BE2C (cell line): ENCODE measurements around the gene RSKR.

ENCODE experiments used
- DNase-seq: peaks from one replicate; pipeline ENCODE4 v3.0.0-alpha.2; 2020
- H3K27me3 ChIP-seq: fragments of 250-450 bp; sonication (Bioruptor Pico); 2 replicates; pipeline ENCODE4 v1.5.1; 2020; ENCODE audit warnings: mild to moderate bottlenecking
- H3K36me3 ChIP-seq: fragments of 250-450 bp; sonication (Bioruptor Pico); 2 replicates; pipeline ENCODE4 v1.5.1; 2020; ENCODE audit warnings: mild to moderate bottlenecking
- H3K4me1 ChIP-seq: fragments of 250-450 bp; sonication (Bioruptor Pico); 2 replicates; pipeline ENCODE4 v1.5.1; 2020
- H3K4me3 ChIP-seq: 2 replicates; pipeline ENCODE4 v1.5.1; 2011; ENCODE audit warnings: low read depth, low read length
- H3K9me3 ChIP-seq: fragments of 250-450 bp; sonication (Bioruptor Pico); 2 replicates; pipeline ENCODE4 v1.5.1; 2020
- CTCF ChIP-seq: IDR thresholded peaks from 2 replicates; pipeline ENCODE4 v1.5.1; 2012; ENCODE audit warnings: mild to moderate bottlenecking, low read depth, low read length

Gene RSKR

GRCh38 chr17:28643983-28644786 is 30.2 kb upstream of the RSKR start:
- TF ChIP-seq CTCF: peak; percentile 53
- DNase-seq: peak; percentile 29
- Histone ChIP-seq H3K4me1 (no peaks in the 10 kb centered on the region), H3K27me3 (no peaks in the 10 kb centered on the region), H3K36me3 (peaks cover 29% of the 10 kb centered on the region), H3K4me3 (peak overlapping the region; percentile 68), H3K9me3 (no peaks in the 10 kb centered on the region)

- no peaks in the 10 kb centered on the region for H3K27me3 ChIP-seq
- no peaks in the 10 kb centered on the region for H3K9me3 ChIP-seq
- H3K36me3 ChIP-seq: peaks cover 43% of the 10 kb centered on the region
- DNase-seq: no peak
- H3K4me3 ChIP-seq: no peak overlapping the region
- H3K4me1 ChIP-seq: no peaks in the 10 kb centered on the region
- TF ChIP-seq CTCF: no peak
These were observed 27.6 kb upstream of the RSKR start for GRCh38 chr17:28641579-28641978.

GRCh38 chr17:28635506-28635905 is 21.5 kb upstream of the RSKR start:
- no peaks in the 10 kb centered on the region for H3K9me3 ChIP-seq
- peaks cover 33% of the 10 kb centered on the region for H3K36me3 ChIP-seq
- no peak for TF ChIP-seq CTCF
- H3K4me3 ChIP-seq: no peak overlapping the region
- no peak for DNase-seq
- no peaks in the 10 kb centered on the region for H3K27me3 ChIP-seq
- no peaks in the 10 kb centered on the region for H3K4me1 ChIP-seq

GRCh38 chr17:28634206-28634865 is 20.4 kb upstream of the RSKR start:
- no peak for DNase-seq
- peaks cover 29% of the 10 kb centered on the region for H3K36me3 ChIP-seq

GRCh38 chr17:28626818-28627217 is 12.8 kb upstream of the RSKR start:
- no peak for TF ChIP-seq CTCF
- Histone ChIP-seq H3K9me3 (no peaks in the 10 kb centered on the region), H3K4me1 (no peaks in the 10 kb centered on the region), H3K36me3 (peaks cover 11% of the 10 kb centered on the region), H3K4me3 (no peak overlapping the region), H3K27me3 (no peaks in the 10 kb centered on the region)
- DNase-seq: no peak

More at GRCh38 chr17:28634206-28634865, 20.4 kb upstream of the RSKR start:
- TF ChIP-seq CTCF: no peak
- Histone ChIP-seq H3K4me3 (no peak overlapping the region), H3K9me3 (no peaks in the 10 kb centered on the region), H3K27me3 (no peaks in the 10 kb centered on the region), H3K4me1 (no peaks in the 10 kb centered on the region)

- TF ChIP-seq CTCF: no peak
- Histone ChIP-seq H3K27me3 (no peaks in the 10 kb centered on the region), H3K4me3 (no peak overlapping the region), H3K9me3 (no peaks in the 10 kb centered on the region), H3K4me1 (no peaks in the 10 kb centered on the region), H3K36me3 (peaks cover 21% of the 10 kb centered on the region)
- no peak for DNase-seq
These were observed 10.2 kb upstream of the RSKR start for GRCh38 chr17:28624148-28624547.
